Endodermal cell (in vitro differentiated cells): ENCODE measurements around the gene ARNT2. TPM values are rescaled to one million over a fixed set of nuclear protein-coding genes. Genes with fewer than 3 reads are reported as not detected.

Experiments used
- DNase-seq: peaks from one replicate; pipeline ENCODE4 v3.0.0-alpha.2; 2017
- H3K27ac ChIP-seq: 2 replicates; pipeline ENCODE4 v1.5.1; 2013; ENCODE audit warnings: mild to moderate bottlenecking, low read depth, low read length, moderate library complexity
- H3K27me3 ChIP-seq: 2 replicates; pipeline ENCODE4 v1.6.1; 2013; ENCODE audit warnings: mild to moderate bottlenecking, low read length, moderate library complexity; ENCODE audit not compliant: insufficient read depth, control insufficient read depth, poor library complexity, severe bottlenecking
- H3K36me3 ChIP-seq: 2 replicates; pipeline ENCODE4 v1.7.0; 2013; ENCODE audit warnings: mild to moderate bottlenecking, low read length, moderate library complexity; ENCODE audit not compliant: control insufficient read depth, insufficient read depth
- H3K4me1 ChIP-seq: one replicate; pipeline ENCODE4 v1.7.0; 2013; ENCODE audit warnings: low read length; ENCODE audit not compliant: control insufficient read depth, insufficient read depth
- H3K4me3 ChIP-seq: 2 replicates; pipeline ENCODE4 v1.5.1; 2013; ENCODE audit warnings: mild to moderate bottlenecking, low read length, moderate library complexity
- H3K9ac ChIP-seq: 2 replicates; pipeline ENCODE4 v1.6.1; 2013; ENCODE audit warnings: mild to moderate bottlenecking, low read length, moderate library complexity; ENCODE audit not compliant: poor library complexity, severe bottlenecking; ENCODE audit errors: extremely low read depth
- H3K9me3 ChIP-seq: 2 replicates; pipeline ENCODE4 v1.6.1; 2013; ENCODE audit warnings: mild to moderate bottlenecking, low read length, moderate library complexity; ENCODE audit not compliant: control insufficient read depth
- H3K27ac Mint-ChIP-seq: 2 replicates; pipeline ENCODE4 v1.8.0; 2020; ENCODE audit warnings: mixed read lengths
- H3K27me3 Mint-ChIP-seq: 2 replicates; pipeline ENCODE4 v1.8.0; 2021; ENCODE audit warnings: mild to moderate bottlenecking, mixed read lengths; ENCODE audit not compliant: insufficient read depth
- H3K36me3 Mint-ChIP-seq: 2 replicates; pipeline ENCODE4 v1.8.0; 2020; ENCODE audit warnings: low read depth, mixed read lengths
- H3K4me1 Mint-ChIP-seq: 2 replicates; pipeline ENCODE4 v1.8.0; 2020; ENCODE audit warnings: mixed read lengths
- H3K4me3 Mint-ChIP-seq: 2 replicates; pipeline ENCODE4 v1.8.0; 2020; ENCODE audit warnings: mild to moderate bottlenecking, moderate library complexity, mixed read lengths
- H3K9me3 Mint-ChIP-seq: 2 replicates; pipeline ENCODE4 v1.8.0; 2020; ENCODE audit warnings: mild to moderate bottlenecking, mixed read lengths
- WGBS, 2 experiments: methylation state at CpG; one replicate each; pipeline versions ENCODE4 v1.1.5 to v1.1.7; 2013; ENCODE audit warnings: missing lambda C conversion rate in 2 of 2, mixed read lengths in 1 of 2; ENCODE audit not compliant: insufficient coverage in 1 of 2, insufficient read length in 1 of 2; 5-methylcytosine and 5-hydroxymethylcytosine counted together
- total RNA-seq, 2 donors: library from RNA; stranded (reverse); fragmentation: NEBNext Ultra II Directional in 1 of 2; extraction: Animal tissue kit (Norgen Biotek cat#: 25700) in 1 of 2; gene quantifications; 2 replicates in 1 of 2; 3 replicates in 1 of 2; pipeline ENCODE4 v1.2.1, GENCODE V29; 2021
- TF ChIP-seq, protein P1 (sequence below): fragments of 200-600 bp; sonication (generic); conservative IDR thresholded peaks from 2 replicates; pipeline ENCODE4 v1.5.0; 2021; ENCODE audit warnings: antibody characterized with exemption, mild to moderate bottlenecking

ARNT2 gene
- total RNA-seq, 2 donors from 2014 or later = 8.0 to 15.9 TPM

GRCh38 chr15:80480171-80480811, 76.1 kb downstream of the ARNT2 start:
- peaks cover 7% of the 10 kb centered on the region for H3K36me3 ChIP-seq
- no peak overlapping the region for H3K4me3 Mint-ChIP-seq
- peak overlapping the region; percentile 29 for H3K27ac Mint-ChIP-seq

DNA sequence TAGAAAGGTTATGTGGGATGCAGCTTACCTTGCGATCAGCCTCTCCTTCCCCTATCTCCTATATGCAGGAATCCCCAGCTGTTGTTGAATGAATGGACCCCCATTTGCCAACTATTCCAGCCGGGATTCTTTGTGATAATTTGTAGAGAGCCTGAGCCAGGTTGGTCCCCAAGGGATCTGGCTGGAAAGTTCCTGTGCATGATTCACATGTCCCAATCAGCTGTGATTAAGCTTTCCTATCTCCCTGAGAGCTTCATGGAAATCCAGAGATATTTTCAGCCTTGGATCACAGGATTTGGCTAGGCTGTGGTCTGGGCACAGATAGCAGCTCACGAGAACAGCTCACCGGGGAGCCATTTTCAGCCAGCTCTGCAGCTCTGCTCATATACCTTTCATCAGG, 76.7 kb downstream of the ARNT2 start:
- Mint-ChIP-seq H3K27ac (peak overlapping the region; percentile 29), H3K9me3 (peaks cover 6% of the 10 kb centered on the region), H3K36me3 (peaks cover 7% of the 10 kb centered on the region), H3K4me3 (no peak overlapping the region), H3K27me3 (no peaks in the 10 kb centered on the region), H3K4me1 (peaks cover 21% of the 10 kb centered on the region)
- TF ChIP-seq, protein P1, sequence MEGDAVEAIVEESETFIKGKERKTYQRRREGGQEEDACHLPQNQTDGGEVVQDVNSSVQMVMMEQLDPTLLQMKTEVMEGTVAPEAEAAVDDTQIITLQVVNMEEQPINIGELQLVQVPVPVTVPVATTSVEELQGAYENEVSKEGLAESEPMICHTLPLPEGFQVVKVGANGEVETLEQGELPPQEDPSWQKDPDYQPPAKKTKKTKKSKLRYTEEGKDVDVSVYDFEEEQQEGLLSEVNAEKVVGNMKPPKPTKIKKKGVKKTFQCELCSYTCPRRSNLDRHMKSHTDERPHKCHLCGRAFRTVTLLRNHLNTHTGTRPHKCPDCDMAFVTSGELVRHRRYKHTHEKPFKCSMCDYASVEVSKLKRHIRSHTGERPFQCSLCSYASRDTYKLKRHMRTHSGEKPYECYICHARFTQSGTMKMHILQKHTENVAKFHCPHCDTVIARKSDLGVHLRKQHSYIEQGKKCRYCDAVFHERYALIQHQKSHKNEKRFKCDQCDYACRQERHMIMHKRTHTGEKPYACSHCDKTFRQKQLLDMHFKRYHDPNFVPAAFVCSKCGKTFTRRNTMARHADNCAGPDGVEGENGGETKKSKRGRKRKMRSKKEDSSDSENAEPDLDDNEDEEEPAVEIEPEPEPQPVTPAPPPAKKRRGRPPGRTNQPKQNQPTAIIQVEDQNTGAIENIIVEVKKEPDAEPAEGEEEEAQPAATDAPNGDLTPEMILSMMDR = no peak
- Histone ChIP-seq H3K9me3 (peaks cover 13% of the 10 kb centered on the region), H3K27me3 (no peaks in the 10 kb centered on the region), H3K9ac (no peak overlapping the region), H3K27ac (no peak overlapping the region), H3K4me1 (peaks cover 4% of the 10 kb centered on the region), H3K4me3 (no peak overlapping the region), H3K36me3 (peaks cover 2% of the 10 kb centered on the region)
- peak; percentile 58 for DNase-seq
- 90 to 96% methylated on average over 4 of the region's 4 CpGs for WGBS, 2 experiments

More at GRCh38 chr15:80480171-80480811, 76.1 kb downstream of the ARNT2 start:
- DNase-seq = peak; percentile 68
- peaks cover 18% of the 10 kb centered on the region for H3K9me3 ChIP-seq
- H3K27me3 ChIP-seq = no peaks in the 10 kb centered on the region
- peaks cover 12% of the 10 kb centered on the region for H3K36me3 Mint-ChIP-seq
- TF ChIP-seq, protein P1 = no peak
- H3K4me3 ChIP-seq = no peak overlapping the region
- no peak overlapping the region for H3K27ac ChIP-seq
- H3K9ac ChIP-seq = no peak overlapping the region
- peaks cover 4% of the 10 kb centered on the region for H3K4me1 ChIP-seq
- no peaks in the 10 kb centered on the region for H3K27me3 Mint-ChIP-seq
- H3K9me3 Mint-ChIP-seq = peaks cover 11% of the 10 kb centered on the region
- peaks cover 19% of the 10 kb centered on the region for H3K4me1 Mint-ChIP-seq
- 91 to 93% methylated on average over 4 to 6 of the region's 6 CpGs for WGBS, 2 experiments

- no peaks in the 10 kb centered on the region for H3K9me3 Mint-ChIP-seq
- H3K27ac Mint-ChIP-seq = no peak overlapping the region
- H3K27ac ChIP-seq = no peak overlapping the region
- H3K9me3 ChIP-seq = no peaks in the 10 kb centered on the region
- no peaks in the 10 kb centered on the region for H3K36me3 ChIP-seq
- H3K9ac ChIP-seq = no peak overlapping the region
- no peak overlapping the region for H3K4me3 ChIP-seq
- H3K4me3 Mint-ChIP-seq = no peak overlapping the region
- peaks cover 21% of the 10 kb centered on the region for H3K4me1 Mint-ChIP-seq
- H3K27me3 Mint-ChIP-seq = no peaks in the 10 kb centered on the region
- no peaks in the 10 kb centered on the region for H3K36me3 Mint-ChIP-seq
- 94 to 100% methylated on average over 1 of the region's 1 CpG for WGBS, 2 experiments
- no peak for DNase-seq
- no peaks in the 10 kb centered on the region for H3K27me3 ChIP-seq
- H3K4me1 ChIP-seq = peaks cover 4% of the 10 kb centered on the region
- TF ChIP-seq, protein P1 = no peak
These were observed 78.5 kb downstream of the ARNT2 start for GRCh38 chr15:80482696-80483095.
